ENCODE measurements around the gene NFATC3. TPM values are rescaled to one million over a fixed set of nuclear protein-coding genes. Genes with fewer than 3 reads are reported as not detected.

The NFATC3 gene
- 10 to 100 TPM; 22.6 to 74.0 (median 48.4) TPM for total RNA-seq

DNA sequence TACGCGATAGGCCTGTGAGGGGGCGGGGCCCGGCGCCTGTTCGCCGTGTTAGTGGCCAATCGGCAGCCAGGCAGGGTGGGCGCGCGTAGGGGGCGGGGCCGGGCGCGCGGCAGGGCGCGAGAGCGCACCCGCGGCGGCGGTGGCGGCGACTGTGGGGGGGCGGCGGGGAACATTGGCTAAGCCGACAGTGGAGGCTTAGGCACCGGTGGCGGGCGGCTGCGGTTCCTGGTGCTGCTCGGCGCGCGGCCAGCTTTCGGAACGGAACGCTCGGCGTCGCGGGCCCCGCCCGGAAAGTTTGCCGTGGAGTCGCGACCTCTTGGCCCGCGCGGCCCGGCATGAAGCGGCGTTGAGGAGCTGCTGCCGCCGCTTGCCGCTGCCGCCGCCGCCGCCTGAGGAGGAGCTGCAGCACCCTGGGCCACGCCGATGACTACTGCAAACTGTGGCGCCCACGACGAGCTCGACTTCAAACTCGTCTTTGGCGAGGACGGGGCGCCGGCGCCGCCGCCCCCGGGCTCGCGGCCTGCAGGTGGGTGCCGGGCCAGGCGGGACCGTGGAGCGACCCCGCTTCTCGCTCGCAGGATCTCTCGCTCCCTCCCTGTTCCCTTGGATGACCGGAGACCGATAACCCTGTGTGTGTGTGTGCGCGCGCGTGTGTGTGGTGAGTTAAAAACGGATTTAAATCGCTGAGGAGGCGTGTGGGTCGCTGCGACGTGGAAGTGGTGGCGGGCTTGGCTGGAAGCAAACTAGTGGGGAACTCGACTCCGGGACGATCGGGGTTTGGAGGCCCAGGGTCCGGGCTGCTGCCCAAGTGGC, at the start of gene NFATC3:
Gene NFATC3, plus strand, starts transcription at position 112 of the 813 bp plus-strand sequence. Its CDS starts 312 bp downstream, at position 424.
- H3K9me3 ChIP-seq: no peaks in the 10 kb centered on the region
- intact Hi-C loops (cut with DNase I; ENCODE audit: low total_unique reads): no loop called here

GRCh38 chr16:68037841-68038597, 47.2 kb upstream of the NFATC3 start:
- H3K9me3 ChIP-seq: no peaks in the 10 kb centered on the region
- no peaks in the 10 kb centered on the region for H3K4me1 ChIP-seq
- no peak for DNase-seq
- H3K27ac ChIP-seq: no peak overlapping the region
- H3K36me3 ChIP-seq: no peaks in the 10 kb centered on the region
- no peaks in the 10 kb centered on the region for H3K27me3 ChIP-seq
- H3K4me3 ChIP-seq: no peak overlapping the region
- intact Hi-C loops (cut with DNase I; ENCODE audit: low total_unique reads): no loop called here
- TF ChIP-seq POLR2A (IDR thresholded peaks at IDR 0.05): no peak

More for the DNA sequence above, at the start of gene NFATC3:
- H3K27me3 ChIP-seq: no peaks in the 10 kb centered on the region
- peak; percentile 98 to 99 for DNase-seq
- H3K27ac ChIP-seq: peak within 1 kb of the TSS; percentile 96 to 99
- H3K36me3 ChIP-seq: no peaks in the 10 kb centered on the region
- TF ChIP-seq POLR2A (IDR thresholded peaks at IDR 0.05) (peak; percentile 60 to 66), CTCF (IDR thresholded peaks at IDR 0.05) (no peak)
- peak within 1 kb of the TSS; percentile 68 to 86 for H3K4me3 ChIP-seq
- peaks cover 0 to 6% of the 10 kb centered on the region in 2 donors for H3K4me1 ChIP-seq

- DNase-seq: peak; percentile 74 to 75
- H3K36me3 ChIP-seq: no peaks in the 10 kb centered on the region
- no peak overlapping the region for H3K4me3 ChIP-seq
- H3K9me3 ChIP-seq: no peaks in the 10 kb centered on the region
- no peak overlapping the region for H3K27ac ChIP-seq
- intact Hi-C loops (cut with DNase I; ENCODE audit: low total_unique reads): no loop called here
- H3K27me3 ChIP-seq: no peaks in the 10 kb centered on the region
- TF ChIP-seq POLR2A (IDR thresholded peaks at IDR 0.05): no peak
- TF ChIP-seq CTCF (IDR thresholded peaks at IDR 0.05): peak; percentile 76 to 88 (median 81)
- no peaks in the 10 kb centered on the region for H3K4me1 ChIP-seq
Observed at GRCh38 chr16:68040506-68041288, 44.5 kb upstream of the NFATC3 start.

DNA sequence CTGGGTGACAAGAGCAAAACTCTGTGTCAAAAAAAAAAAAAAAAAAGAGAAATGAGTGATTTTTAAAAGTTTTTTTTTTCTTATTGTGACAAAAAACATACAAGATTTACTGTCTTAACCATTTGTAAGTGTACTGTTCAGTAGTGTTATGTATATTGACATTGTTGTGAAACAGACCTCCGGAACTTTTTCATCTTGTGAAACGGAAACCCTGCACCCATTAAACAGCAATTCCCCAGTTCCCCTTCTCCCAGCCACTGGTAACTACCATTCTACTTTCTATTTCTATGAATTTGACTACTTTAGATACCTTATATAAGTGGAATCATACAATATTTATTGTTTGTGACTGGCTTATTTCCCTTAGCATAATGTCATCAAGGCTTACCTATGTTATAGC, 43.4 kb upstream of the NFATC3 start:
- no peak overlapping the region for H3K27ac ChIP-seq
- DNase-seq: no peak
- H3K4me1 ChIP-seq: no peaks in the 10 kb centered on the region
- intact Hi-C loops (cut with DNase I; ENCODE audit: low total_unique reads): no loop called here
- TF ChIP-seq CTCF (IDR thresholded peaks at IDR 0.05): no peak
- no peak for TF ChIP-seq POLR2A (IDR thresholded peaks at IDR 0.05)
- no peaks in the 10 kb centered on the region for H3K27me3 ChIP-seq
- H3K36me3 ChIP-seq: no peaks in the 10 kb centered on the region
- no peaks in the 10 kb centered on the region for H3K9me3 ChIP-seq
- H3K4me3 ChIP-seq: no peak overlapping the region

DNA sequence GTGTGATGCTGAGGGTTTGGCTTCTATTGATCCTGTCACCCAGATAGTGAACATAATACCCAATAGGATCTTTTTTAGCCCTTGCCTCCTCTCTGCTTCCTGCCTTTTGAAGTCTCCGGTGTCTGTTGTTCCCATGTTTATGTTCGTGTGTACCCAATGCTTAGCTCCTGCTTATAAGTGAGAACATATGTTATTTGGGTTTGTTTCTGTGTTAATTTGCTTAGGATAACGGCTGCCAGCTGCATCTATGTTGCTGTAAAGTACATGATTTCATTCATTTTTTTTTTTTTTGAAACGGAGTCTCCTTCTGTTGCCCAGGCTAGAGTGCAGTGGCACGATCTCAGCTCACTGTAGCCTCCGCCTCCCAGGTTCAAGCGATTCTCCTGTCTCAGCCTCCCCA, 39.1 kb upstream of the NFATC3 start:
- Histone ChIP-seq H3K27ac (no peak overlapping the region), H3K4me1 (no peaks in the 10 kb centered on the region), H3K27me3 (no peaks in the 10 kb centered on the region), H3K9me3 (no peaks in the 10 kb centered on the region), H3K36me3 (no peaks in the 10 kb centered on the region), H3K4me3 (no peak overlapping the region)
- no peak for DNase-seq
- TF ChIP-seq CTCF (IDR thresholded peaks at IDR 0.05) (no peak), POLR2A (IDR thresholded peaks at IDR 0.05) (no peak)
- intact Hi-C loops (cut with DNase I; ENCODE audit: low total_unique reads): no loop called here

Measured in uterus (tissue), 4 donors.